SK-N-SH treated with all-trans-retinoic acid at 6 μM for 48 hours (cell line): Measurements from ENCODE around the gene TMEM259.

Source experiments
- ZFP30 ChIP-seq: fragments of 450-650 bp; formaldehyde crosslinking; IDR thresholded peaks from 2 replicates; pipeline ENCODE4 v1.5.0; 2022; ENCODE audit warnings: mild to moderate bottlenecking, moderate library complexity
- ZNF565 ChIP-seq: fragments of 450-650 bp; formaldehyde crosslinking; conservative IDR thresholded peaks from 2 replicates; pipeline ENCODE4 v1.5.0; 2020; ENCODE audit warnings: low read depth, mild to moderate bottlenecking, moderate library complexity
- TF ChIP-seq, protein P1 (sequence below): fragments of 250-450 bp; sonication (Bioruptor Pico); IDR thresholded peaks from 2 replicates; pipeline ENCODE4 v1.5.0; 2020; ENCODE audit warnings: mild to moderate bottlenecking, moderate library complexity
- TF ChIP-seq, protein P2 (sequence below): fragments of 250-450 bp; sonication (Bioruptor Pico); IDR thresholded peaks from 2 replicates; pipeline ENCODE4 v1.8.0; 2020; ENCODE audit warnings: mild to moderate bottlenecking, moderate library complexity, borderline replicate concordance

DNA sequence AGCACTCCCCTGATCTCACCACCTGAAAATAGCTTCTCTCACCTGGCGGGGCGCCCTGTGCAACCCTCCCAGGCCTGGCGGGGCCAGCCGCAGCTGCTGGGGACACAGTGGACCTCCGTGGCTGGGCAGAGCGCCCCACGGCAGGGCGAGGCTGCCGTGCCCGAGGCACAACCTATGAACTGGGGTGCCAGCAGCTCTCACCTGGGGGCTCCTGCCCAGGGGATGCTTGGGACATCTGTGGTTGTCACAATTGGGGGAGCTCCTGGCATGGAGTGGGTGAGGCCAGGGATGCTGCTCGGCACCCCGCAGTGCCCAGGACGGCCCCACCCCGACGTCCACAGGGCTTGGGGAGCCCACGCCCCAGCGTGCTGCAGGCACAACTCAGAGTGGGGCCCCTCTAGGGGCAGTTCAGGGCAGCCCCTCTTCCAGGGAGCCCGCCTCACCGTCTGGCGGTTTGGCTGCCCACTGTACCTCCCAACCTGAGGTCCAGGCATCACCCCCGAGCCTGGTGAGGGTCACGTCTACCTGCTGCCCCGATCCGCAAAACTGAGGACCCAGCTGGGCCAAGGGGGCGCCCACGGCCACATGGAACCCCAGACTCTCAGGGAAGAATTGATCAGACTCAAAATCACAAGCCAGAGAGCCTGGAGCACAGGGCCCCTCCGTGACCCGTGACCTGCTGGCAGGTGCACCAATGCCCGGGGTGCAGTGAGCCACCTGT, 5.7 kb downstream of the TMEM259 start:
- TF ChIP-seq, protein P1, sequence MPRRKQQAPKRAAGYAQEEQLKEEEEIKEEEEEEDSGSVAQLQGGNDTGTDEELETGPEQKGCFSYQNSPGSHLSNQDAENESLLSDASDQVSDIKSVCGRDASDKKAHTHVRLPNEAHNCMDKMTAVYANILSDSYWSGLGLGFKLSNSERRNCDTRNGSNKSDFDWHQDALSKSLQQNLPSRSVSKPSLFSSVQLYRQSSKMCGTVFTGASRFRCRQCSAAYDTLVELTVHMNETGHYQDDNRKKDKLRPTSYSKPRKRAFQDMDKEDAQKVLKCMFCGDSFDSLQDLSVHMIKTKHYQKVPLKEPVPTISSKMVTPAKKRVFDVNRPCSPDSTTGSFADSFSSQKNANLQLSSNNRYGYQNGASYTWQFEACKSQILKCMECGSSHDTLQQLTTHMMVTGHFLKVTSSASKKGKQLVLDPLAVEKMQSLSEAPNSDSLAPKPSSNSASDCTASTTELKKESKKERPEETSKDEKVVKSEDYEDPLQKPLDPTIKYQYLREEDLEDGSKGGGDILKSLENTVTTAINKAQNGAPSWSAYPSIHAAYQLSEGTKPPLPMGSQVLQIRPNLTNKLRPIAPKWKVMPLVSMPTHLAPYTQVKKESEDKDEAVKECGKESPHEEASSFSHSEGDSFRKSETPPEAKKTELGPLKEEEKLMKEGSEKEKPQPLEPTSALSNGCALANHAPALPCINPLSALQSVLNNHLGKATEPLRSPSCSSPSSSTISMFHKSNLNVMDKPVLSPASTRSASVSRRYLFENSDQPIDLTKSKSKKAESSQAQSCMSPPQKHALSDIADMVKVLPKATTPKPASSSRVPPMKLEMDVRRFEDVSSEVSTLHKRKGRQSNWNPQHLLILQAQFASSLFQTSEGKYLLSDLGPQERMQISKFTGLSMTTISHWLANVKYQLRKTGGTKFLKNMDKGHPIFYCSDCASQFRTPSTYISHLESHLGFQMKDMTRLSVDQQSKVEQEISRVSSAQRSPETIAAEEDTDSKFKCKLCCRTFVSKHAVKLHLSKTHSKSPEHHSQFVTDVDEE = no peak
- TF ChIP-seq ZFP30 (CRISPR knock-in tag) (no peak), ZNF565 (no peak)
- TF ChIP-seq, protein P2, sequence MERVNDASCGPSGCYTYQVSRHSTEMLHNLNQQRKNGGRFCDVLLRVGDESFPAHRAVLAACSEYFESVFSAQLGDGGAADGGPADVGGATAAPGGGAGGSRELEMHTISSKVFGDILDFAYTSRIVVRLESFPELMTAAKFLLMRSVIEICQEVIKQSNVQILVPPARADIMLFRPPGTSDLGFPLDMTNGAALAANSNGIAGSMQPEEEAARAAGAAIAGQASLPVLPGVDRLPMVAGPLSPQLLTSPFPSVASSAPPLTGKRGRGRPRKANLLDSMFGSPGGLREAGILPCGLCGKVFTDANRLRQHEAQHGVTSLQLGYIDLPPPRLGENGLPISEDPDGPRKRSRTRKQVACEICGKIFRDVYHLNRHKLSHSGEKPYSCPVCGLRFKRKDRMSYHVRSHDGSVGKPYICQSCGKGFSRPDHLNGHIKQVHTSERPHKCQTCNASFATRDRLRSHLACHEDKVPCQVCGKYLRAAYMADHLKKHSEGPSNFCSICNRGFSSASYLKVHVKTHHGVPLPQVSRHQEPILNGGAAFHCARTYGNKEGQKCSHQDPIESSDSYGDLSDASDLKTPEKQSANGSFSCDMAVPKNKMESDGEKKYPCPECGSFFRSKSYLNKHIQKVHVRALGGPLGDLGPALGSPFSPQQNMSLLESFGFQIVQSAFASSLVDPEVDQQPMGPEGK (CRISPR knock-in tag) = no peak
